Panc1 (cell line): Measurements from ENCODE around the gene SIRPA. TPM values are rescaled to one million over a fixed set of nuclear protein-coding genes. Genes with fewer than 3 reads are reported as not detected.

Experiments used
- ATAC-seq: fragments of 200-7000 bp; cut with Tn5 transposase; 2 replicates; pipeline ENCODE4 v1.9.1; 2020; ENCODE audit warnings: mild to moderate bottlenecking, moderate library complexity
- BruUV-seq: library from RNA; stranded (reverse); fragments of 400-500 nt; replicated peaks from 2 replicates; lab custom pipeline; 2021; lab: Mats Ljungman, UMichigan
- CTCF ChIA-PET: fragments of 300-600 bp; sonication (Branson Sonifier 250); formaldehyde crosslinking; loops from one replicate; lab custom pipeline; 2022; ENCODE audit warnings: antibody characterized with exemption; lab: Charles Lee
- POLR2A ChIA-PET: fragments of 300-600 bp; sonication (Branson Sonifier 250); formaldehyde crosslinking; loops from one replicate; lab custom pipeline; 2022; ENCODE audit warnings: antibody characterized with exemption; lab: Charles Lee
- DNase-seq: peaks from one replicate; pipeline ENCODE4 v3.0.0-alpha.2; 2010; ENCODE audit warnings: low read depth, low spot score
- H3K27ac ChIP-seq: 2 replicates; pipeline ENCODE4 v1.5.1; 2011; ENCODE audit warnings: mild to moderate bottlenecking, low read length, inconsistent platforms
- H3K27me3 ChIP-seq: fragments of 200-500 bp; sonication (Bioruptor generic); 2 replicates; pipeline ENCODE4 v1.6.0; 2014; ENCODE audit warnings: low read length, inconsistent platforms; ENCODE audit not compliant: control insufficient read depth, insufficient read depth
- H3K36me3 ChIP-seq: fragments of 200-500 bp; sonication (Bioruptor generic); 2 replicates; pipeline ENCODE4 v1.5.1; 2014; ENCODE audit warnings: inconsistent platforms, mild to moderate bottlenecking, low read length, moderate library complexity; ENCODE audit not compliant: control insufficient read depth, insufficient read depth
- H3K4me1 ChIP-seq: 2 replicates; pipeline ENCODE4 v1.5.1; 2011; ENCODE audit warnings: inconsistent platforms, mild to moderate bottlenecking, low read length, moderate library complexity; ENCODE audit not compliant: control insufficient read depth, insufficient read depth
- H3K4me3 ChIP-seq, 2 experiments: 2 replicates each; pipeline ENCODE4 v1.5.1; 2011 to 2012; ENCODE audit warnings: low read depth in 2 of 2, low read length in 2 of 2, mild to moderate bottlenecking in 2 of 2, inconsistent platforms in 1 of 2, moderate library complexity in 1 of 2
- H3K9me3 ChIP-seq: fragments of 200-500 bp; sonication (Bioruptor generic); 2 replicates; pipeline ENCODE4 v1.5.1; 2014; ENCODE audit warnings: low read depth, mild to moderate bottlenecking, inconsistent platforms, low read length, moderate library complexity; ENCODE audit not compliant: control insufficient read depth, insufficient read depth
- POLR2AphosphoS5 ChIP-seq: IDR thresholded peaks from 2 replicates; pipeline ENCODE4 v1.6.1; 2012; ENCODE audit warnings: mild to moderate bottlenecking, low read depth, low read length, moderate library complexity
- REST ChIP-seq, 2 experiments: IDR thresholded peaks; 2 replicates each; pipeline ENCODE4 v1.6.1; 2011 to 2012; ENCODE audit warnings: low read depth in 2 of 2, control low read depth in 1 of 2, low read length in 1 of 2, mild to moderate bottlenecking in 1 of 2, moderate library complexity in 1 of 2; ENCODE audit not compliant: insufficient read depth in 1 of 2
- SIN3A ChIP-seq: IDR thresholded peaks from 2 replicates; pipeline ENCODE4 v1.6.1; 2012; ENCODE audit warnings: low read depth, mild to moderate bottlenecking, low read length, moderate library complexity, borderline replicate concordance; ENCODE audit not compliant: insufficient read depth
- TCF7L2 ChIP-seq: IDR thresholded peaks from 2 replicates; pipeline ENCODE4 v1.6.1; 2011; ENCODE audit warnings: mild to moderate bottlenecking, low read depth, low read length, inconsistent platforms
- in situ Hi-C: cut with HindIII; loops from 2 replicates; pipeline ENCODE4 v1.10.0; 2016; ENCODE audit warnings: low sequenced_read_pairs, low pct_unique_long_range_greater_than_20kb
- intact Hi-C: fragments of 100-400 bp; cut with micrococcal nuclease; formaldehyde crosslinking; loops from one replicate; pipeline ENCODE4 v1.10.0; 2022; ENCODE audit not compliant: unreplicated experiment
- total RNA-seq: library from RNA; stranded (reverse); gene quantifications from one replicate; pipeline ENCODE4 v1.2.1, GENCODE V29; 2021; ENCODE audit not compliant: unreplicated experiment
- TF ChIP-seq, protein P1 (sequence below): fragments of 450-650 bp; IDR thresholded peaks from 2 replicates; pipeline ENCODE4 v1.5.1; 2017; ENCODE audit warnings: mild to moderate bottlenecking

The SIRPA gene
- total RNA-seq, 1 experiment from 2014 or later, result 2.4 TPM

- H3K27me3 ChIP-seq, result no peaks in the 10 kb centered on the region
- ChIA-PET CTCF (no interaction called here), POLR2A (no interaction called here)
- H3K27ac ChIP-seq, result no peak overlapping the region
- in situ Hi-C loops (no loop called here), intact Hi-C loops (no loop called here)
- no peak overlapping the region for H3K4me3 ChIP-seq
- BruUV-seq, result no TSS peak
- no peaks in the 10 kb centered on the region; the same call in 1 of the 2 replicates for H3K4me1 ChIP-seq
- DNase-seq, result no peak
- no peaks in the 10 kb centered on the region for H3K9me3 ChIP-seq
- TF ChIP-seq SIN3A, result no peak
- TF ChIP-seq TCF7L2, result no peak
- no peak for TF ChIP-seq POLR2AphosphoS5
- TF ChIP-seq, protein P1, sequence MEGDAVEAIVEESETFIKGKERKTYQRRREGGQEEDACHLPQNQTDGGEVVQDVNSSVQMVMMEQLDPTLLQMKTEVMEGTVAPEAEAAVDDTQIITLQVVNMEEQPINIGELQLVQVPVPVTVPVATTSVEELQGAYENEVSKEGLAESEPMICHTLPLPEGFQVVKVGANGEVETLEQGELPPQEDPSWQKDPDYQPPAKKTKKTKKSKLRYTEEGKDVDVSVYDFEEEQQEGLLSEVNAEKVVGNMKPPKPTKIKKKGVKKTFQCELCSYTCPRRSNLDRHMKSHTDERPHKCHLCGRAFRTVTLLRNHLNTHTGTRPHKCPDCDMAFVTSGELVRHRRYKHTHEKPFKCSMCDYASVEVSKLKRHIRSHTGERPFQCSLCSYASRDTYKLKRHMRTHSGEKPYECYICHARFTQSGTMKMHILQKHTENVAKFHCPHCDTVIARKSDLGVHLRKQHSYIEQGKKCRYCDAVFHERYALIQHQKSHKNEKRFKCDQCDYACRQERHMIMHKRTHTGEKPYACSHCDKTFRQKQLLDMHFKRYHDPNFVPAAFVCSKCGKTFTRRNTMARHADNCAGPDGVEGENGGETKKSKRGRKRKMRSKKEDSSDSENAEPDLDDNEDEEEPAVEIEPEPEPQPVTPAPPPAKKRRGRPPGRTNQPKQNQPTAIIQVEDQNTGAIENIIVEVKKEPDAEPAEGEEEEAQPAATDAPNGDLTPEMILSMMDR, result no peak
- TF ChIP-seq REST (IDR thresholded peaks at IDR 0.05; ENCODE audit: insufficient read depth in 1 of 2, low read depth in 2 of 2, low read length in 1 of 2), result no peak
- ATAC-seq, result no peak
- no peaks in the 10 kb centered on the region for H3K36me3 ChIP-seq
Measured at GRCh38 chr20:1904135-1904534, 8.9 kb downstream of the SIRPA start.

DNA sequence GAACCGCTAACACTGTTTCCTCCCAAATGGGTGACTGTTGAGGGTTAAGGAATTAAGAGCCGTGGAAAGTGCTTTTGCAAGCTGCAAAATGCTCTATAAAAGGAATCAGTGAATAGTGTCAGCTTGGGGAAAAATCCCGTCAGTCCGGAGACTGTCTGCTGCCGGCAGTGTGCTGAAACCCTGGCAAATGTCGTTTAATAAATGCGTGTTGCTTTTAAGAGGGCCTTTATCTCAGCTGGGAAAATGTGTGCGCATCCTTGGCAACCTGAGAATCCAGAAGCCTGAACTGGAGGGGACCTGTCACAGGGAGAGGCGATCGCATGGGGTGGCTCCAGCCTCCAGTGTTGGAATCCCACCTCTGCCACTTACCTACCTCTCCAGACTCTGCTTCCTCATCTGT lies 9.8 kb downstream of the SIRPA start:
- POLR2A ChIA-PET, result no interaction called here
- ATAC-seq (no peak), DNase-seq (no peak)
- CTCF ChIA-PET, result no interaction called here
- Histone ChIP-seq H3K4me3 (no peak overlapping the region), H3K27ac (no peak overlapping the region), H3K27me3 (no peaks in the 10 kb centered on the region), H3K4me1 (no peaks in the 10 kb centered on the region; the same call in 1 of the 2 replicates), H3K36me3 (no peaks in the 10 kb centered on the region), H3K9me3 (no peaks in the 10 kb centered on the region)
- BruUV-seq, result no TSS peak
- in situ Hi-C loops, result no loop called here
- TF ChIP-seq POLR2AphosphoS5, result no peak
- TF ChIP-seq TCF7L2, result no peak
- TF ChIP-seq, protein P1, result no peak
- intact Hi-C loops, result no loop called here

DNA sequence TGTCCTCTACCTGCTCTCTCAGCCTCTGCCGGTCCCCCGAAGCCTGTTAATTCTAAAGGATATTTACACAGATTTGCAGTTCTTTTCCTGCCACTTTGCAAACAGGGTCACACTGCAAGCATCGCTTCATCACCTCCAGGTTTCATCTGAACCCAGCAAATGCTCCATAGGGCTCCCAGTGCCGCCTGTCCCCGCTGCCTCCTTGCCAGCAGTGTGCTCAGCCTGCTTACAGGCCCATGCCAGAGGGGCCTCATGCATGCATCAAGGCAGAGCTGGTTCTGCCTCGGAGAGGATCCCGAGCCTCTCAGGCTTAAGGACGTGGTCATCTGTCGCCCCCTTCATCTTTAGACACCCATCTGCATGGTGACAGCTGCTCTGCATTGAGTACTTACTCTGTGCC lies 10.5 kb downstream of the SIRPA start:
- CTCF ChIA-PET, result no interaction called here
- no peaks in the 10 kb centered on the region for H3K9me3 ChIP-seq
- intact Hi-C loops, result no loop called here

More for the DNA sequence above, 10.5 kb downstream of the SIRPA start:
- POLR2A ChIA-PET, result no interaction called here
- no peaks in the 10 kb centered on the region for H3K36me3 ChIP-seq
- H3K27ac ChIP-seq, result no peak overlapping the region
- no peak for TF ChIP-seq SIN3A
- TF ChIP-seq TCF7L2, result no peak
- no peak for TF ChIP-seq REST (IDR thresholded peaks at IDR 0.05; ENCODE audit: insufficient read depth in 1 of 2, low read depth in 2 of 2, low read length in 1 of 2)
- TF ChIP-seq POLR2AphosphoS5, result no peak
- TF ChIP-seq, protein P1, result no peak
- DNase-seq (no peak), ATAC-seq (no peak)
- H3K4me3 ChIP-seq, result no peak overlapping the region
- H3K27me3 ChIP-seq, result no peaks in the 10 kb centered on the region
- H3K4me1 ChIP-seq, result no peaks in the 10 kb centered on the region; the same call in 1 of the 2 replicates
- in situ Hi-C loops, result no loop called here
- BruUV-seq, result no TSS peak
